GM23248 (cell line): Measurements from ENCODE around the gene AOC3. TPM values are rescaled to one million over a fixed set of nuclear protein-coding genes. Genes with fewer than 3 reads are reported as not detected.

Source experiments
- DNase-seq: peaks from one replicate; pipeline ENCODE4 v3.0.0-alpha.2; 2015
- H2AFZ ChIP-seq: fragments of 200-600 bp; sonication (generic); 2 replicates; pipeline ENCODE4 v1.6.1; 2016; ENCODE audit warnings: antibody characterized with exemption
- H3F3A ChIP-seq: fragments of 200-600 bp; sonication (generic); 2 replicates; pipeline ENCODE4 v1.6.1; 2016; ENCODE audit warnings: mild to moderate bottlenecking, antibody characterized with exemption, mixed run types; ENCODE audit not compliant: insufficient read depth
- H3K27ac ChIP-seq: fragments of 200-600 bp; sonication (generic); 2 replicates; pipeline ENCODE4 v1.5.1; 2016; ENCODE audit warnings: mild to moderate bottlenecking
- H3K27me3 ChIP-seq: fragments of 200-600 bp; sonication (generic); replicated peaks from 2 replicates; pipeline ENCODE4 v1.6.1; 2016; ENCODE audit warnings: mild to moderate bottlenecking; ENCODE audit not compliant: insufficient read depth
- H3K36me3 ChIP-seq: fragments of 200-600 bp; sonication (generic); 2 replicates; pipeline ENCODE4 v1.6.1; 2016; ENCODE audit warnings: low read depth, mild to moderate bottlenecking
- H3K4me1 ChIP-seq: fragments of 200-600 bp; sonication (generic); 2 replicates; pipeline ENCODE4 v1.6.1; 2016; ENCODE audit warnings: mild to moderate bottlenecking; ENCODE audit not compliant: insufficient read depth
- H3K4me2 ChIP-seq: fragments of 200-600 bp; sonication (generic); one replicate; pipeline ENCODE4 v1.6.1; 2016; ENCODE audit warnings: mild to moderate bottlenecking; ENCODE audit not compliant: unreplicated experiment
- H3K4me3 ChIP-seq: fragments of 200-600 bp; sonication (generic); 2 replicates; pipeline ENCODE4 v1.5.1; 2016; ENCODE audit warnings: mild to moderate bottlenecking
- H3K79me2 ChIP-seq: fragments of 200-600 bp; sonication (generic); 2 replicates; pipeline ENCODE4 v1.6.1; 2016; ENCODE audit warnings: mild to moderate bottlenecking; ENCODE audit not compliant: insufficient read depth
- H3K9ac ChIP-seq: fragments of 200-600 bp; sonication (generic); 2 replicates; pipeline ENCODE4 v1.6.1; 2016; ENCODE audit warnings: mild to moderate bottlenecking
- H3K9me2 ChIP-seq: fragments of 200-600 bp; sonication (generic); 2 replicates; pipeline ENCODE4 v1.6.1; 2016; ENCODE audit warnings: mixed run types, mild to moderate bottlenecking, moderate library complexity; ENCODE audit not compliant: insufficient read depth
- H3K9me3 ChIP-seq: fragments of 200-600 bp; sonication (generic); one replicate; pipeline ENCODE4 v1.6.1; 2017; ENCODE audit warnings: low read depth
- H4K20me1 ChIP-seq: fragments of 200-600 bp; sonication (generic); 2 replicates; pipeline ENCODE4 v1.6.0; 2016; ENCODE audit not compliant: insufficient read depth
- EZH2 ChIP-seq: fragments of 200-600 bp; sonication (generic); IDR thresholded peaks from 2 replicates; pipeline ENCODE4 v1.6.1; 2018; ENCODE audit warnings: antibody characterized with exemption, mild to moderate bottlenecking; ENCODE audit not compliant: insufficient read depth, poor library complexity, severe bottlenecking
- EZH2phosphoT487 ChIP-seq: fragments of 200-600 bp; sonication (generic); IDR thresholded peaks from 2 replicates; pipeline ENCODE4 v1.6.1; 2018; ENCODE audit warnings: antibody characterized with exemption, moderate library complexity, mild to moderate bottlenecking, low read depth; ENCODE audit not compliant: insufficient read depth
- WGBS, 2 experiments: methylation state at CpG; one replicate each; pipeline ENCODE4 v1.1.6; 2015 to 2017; ENCODE audit warnings: low lambda C conversion rate in 2 of 2, low coverage in 1 of 2; ENCODE audit errors: missing lambda C conversion rate in 2 of 2; 5-methylcytosine and 5-hydroxymethylcytosine counted together
- in situ Hi-C: fragments of 300-500 bp; cut with MboI; formaldehyde crosslinking; loops from 2 replicates; pipeline ENCODE4 v1.15.0; 2020
- microRNA-seq: library from miRNA; unstranded; fragments of <30 nt; microRNA quantifications from one replicate; pipeline ENCODE4, GENCODE V29; 2016; ENCODE audit warnings: borderline number of aligned reads
- polyA plus RNA-seq: library from polyadenylated mRNA; unstranded; fragments of >200 nt; fragmentation: Nextera tagmentation; extraction: Ambion mirVana; gene quantifications from 2 replicates; pipeline ENCODE4 v1.2.1, GENCODE V29; 2016
- small RNA-seq: library from RNA; depleted of rRNA; stranded (forward); fragments of <200 nt; gene quantifications from one replicate; pipeline ENCODE3, GENCODE V24; 2014; ENCODE audit warnings: low read depth, low replicate concordance
- total RNA-seq: library from RNA; depleted of rRNA; stranded (reverse); fragments of >200 nt; shearing (Covaris generic); gene quantifications from 2 replicates; pipeline ENCODE4 v1.2.3, GENCODE V29; 2014; rRNA removed

The AOC3 gene
- total and polyA plus RNA-seq, 2 experiments from 2014 or later = 0.05 TPM; not detected in 1

DNA sequence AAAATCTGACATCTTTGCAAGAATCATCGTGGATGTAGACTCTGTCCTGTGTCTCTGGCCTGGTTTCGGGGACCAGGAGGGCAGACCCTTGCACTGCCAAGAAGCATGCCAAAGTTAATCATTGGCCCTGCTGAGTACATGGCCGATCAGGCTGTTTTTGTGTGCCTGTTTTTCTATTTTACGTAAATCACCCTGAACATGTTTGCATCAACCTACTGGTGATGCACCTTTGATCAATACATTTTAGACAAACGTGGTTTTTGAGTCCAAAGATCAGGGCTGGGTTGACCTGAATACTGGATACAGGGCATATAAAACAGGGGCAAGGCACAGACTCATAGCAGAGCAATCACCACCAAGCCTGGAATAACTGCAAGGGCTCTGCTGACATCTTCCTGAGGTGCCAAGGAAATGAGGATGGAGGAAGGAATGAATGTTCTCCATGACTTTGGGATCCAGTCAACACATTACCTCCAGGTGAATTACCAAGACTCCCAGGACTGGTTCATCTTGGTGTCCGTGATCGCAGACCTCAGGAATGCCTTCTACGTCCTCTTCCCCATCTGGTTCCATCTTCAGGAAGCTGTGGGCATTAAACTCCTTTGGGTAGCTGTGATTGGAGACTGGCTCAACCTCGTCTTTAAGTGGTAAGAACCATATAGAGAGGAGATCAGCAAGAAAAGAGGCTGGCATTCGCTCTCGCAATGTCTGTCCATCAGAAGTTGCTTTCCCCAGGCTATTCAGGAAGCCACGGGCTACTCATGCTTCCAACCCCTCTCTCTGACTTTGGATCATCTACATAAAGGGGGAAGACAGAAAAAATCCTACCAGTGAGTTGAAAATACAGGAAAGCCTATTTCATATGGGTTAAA is 49.7 kb downstream of the AOC3 start, which contains the start of gene G6PC1:
G6PC1 (plus strand) TSS at position 340 of the 872 bp plus-strand sequence; CDS start at position 418, 78 bp downstream.
- H3K4me1 ChIP-seq = no peaks in the 10 kb centered on the region
- no peaks in the 10 kb centered on the region for H3K79me2 ChIP-seq
- H2AFZ ChIP-seq = no peak within 1 kb of the TSS
- TF ChIP-seq EZH2 (no peak), EZH2phosphoT487 (no peak)
- no peaks in the 10 kb centered on the region for H4K20me1 ChIP-seq
- 65 to 69% methylated on average over 12 of the region's 12 CpGs for WGBS, 2 experiments
- no peak within 1 kb of the TSS for H3K9ac ChIP-seq
- no peaks in the 10 kb centered on the region for H3K9me3 ChIP-seq
- H3F3A ChIP-seq = 0 out of 2 replicates have a peak, but pooled peaks cover 2% of the 10 kb centered on the region
- no peak within 1 kb of the TSS for H3K4me3 ChIP-seq
- no peaks in the 10 kb centered on the region for H3K36me3 ChIP-seq
- DNase-seq = no peak
- in situ Hi-C loops = no loop called here
- H3K9me2 ChIP-seq = no peaks in the 10 kb centered on the region
- H3K27ac ChIP-seq = no peak within 1 kb of the TSS
- H3K27me3 ChIP-seq = no peaks in the 10 kb centered on the region; the same call in 1 of the 2 replicates
- H3K4me2 ChIP-seq = no peak within 1 kb of the TSS

DNA sequence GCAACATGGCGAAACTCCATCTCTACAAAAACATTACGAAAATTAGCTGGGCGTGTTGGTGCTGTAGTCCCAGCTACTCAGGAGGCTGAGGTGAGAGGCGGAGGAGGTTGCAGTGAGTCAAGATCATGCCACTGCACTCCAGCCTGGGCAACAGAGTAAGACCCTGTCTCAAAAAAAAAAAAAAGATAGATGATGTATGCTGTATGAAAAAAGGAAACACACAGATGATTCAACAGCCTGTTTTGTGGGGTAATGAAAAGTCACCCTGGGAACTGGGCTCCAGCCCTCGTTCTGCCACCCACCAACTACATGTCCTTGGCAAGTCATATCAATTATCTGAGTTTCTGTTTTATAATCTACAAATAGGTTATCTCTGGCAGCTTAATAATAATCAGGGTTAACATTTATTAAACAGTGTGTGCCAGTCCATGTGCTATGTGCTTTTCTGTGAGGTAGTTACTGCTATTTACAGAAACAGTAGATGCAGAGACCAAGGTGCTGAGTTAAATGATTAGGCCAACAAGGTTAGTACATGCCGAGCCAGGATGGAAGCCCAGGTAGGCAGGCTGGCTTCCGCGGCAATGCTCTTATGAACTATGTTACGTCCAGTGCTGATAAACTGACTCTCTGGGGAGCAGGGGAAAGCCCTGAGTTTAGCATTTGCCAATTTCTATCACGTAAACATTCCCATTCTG is 50.7 kb downstream of the AOC3 start:
- in situ Hi-C loops = no loop called here
- H3K4me1 ChIP-seq = no peaks in the 10 kb centered on the region
- 79% methylated on average over 10 of the region's 10 CpGs for WGBS, 2 experiments
- H3K9me2 ChIP-seq = no peaks in the 10 kb centered on the region
- no peak overlapping the region for H3K27ac ChIP-seq
- H3K4me2 ChIP-seq = no peak overlapping the region
- no peaks in the 10 kb centered on the region for H3K36me3 ChIP-seq
- no peaks in the 10 kb centered on the region for H3K79me2 ChIP-seq
- no peak overlapping the region for H3K4me3 ChIP-seq
- no peaks in the 10 kb centered on the region for H3K9me3 ChIP-seq
- H2AFZ ChIP-seq = no peak overlapping the region
- TF ChIP-seq EZH2 = no peak
- TF ChIP-seq EZH2phosphoT487 = no peak
- no peak for DNase-seq
- no peak overlapping the region for H3K9ac ChIP-seq
- H4K20me1 ChIP-seq = no peaks in the 10 kb centered on the region
- H3F3A ChIP-seq = no peaks in the 10 kb centered on the region
- H3K27me3 ChIP-seq = peaks cover 6% of the 10 kb centered on the region

- WGBS, 2 experiments = 54 to 65% methylated on average over 6 of the region's 6 CpGs
- no peak overlapping the region for H2AFZ ChIP-seq
- no peaks in the 10 kb centered on the region for H3K9me2 ChIP-seq
- in situ Hi-C loops = no loop called here
- no peak for TF ChIP-seq EZH2phosphoT487
- no peak for TF ChIP-seq EZH2
- no peaks in the 10 kb centered on the region for H3K9me3 ChIP-seq
- no peak for DNase-seq
- H3K9ac ChIP-seq = no peak overlapping the region
- H3K4me3 ChIP-seq = no peak overlapping the region
- H3K27ac ChIP-seq = no peak overlapping the region
- no peak overlapping the region for H3K4me2 ChIP-seq
- no peaks in the 10 kb centered on the region for H4K20me1 ChIP-seq
- no peaks in the 10 kb centered on the region for H3K79me2 ChIP-seq
- no peaks in the 10 kb centered on the region for H3K36me3 ChIP-seq
- no peaks in the 10 kb centered on the region for H3F3A ChIP-seq
- H3K27me3 ChIP-seq = peaks cover 10% of the 10 kb centered on the region
- H3K4me1 ChIP-seq = no peaks in the 10 kb centered on the region
Measured at GRCh38 chr17:42904110-42904469, 53.1 kb downstream of the AOC3 start.

GRCh38 chr17:42906772-42907446 is 55.9 kb downstream of the AOC3 start:
- Histone ChIP-seq H4K20me1 (no peaks in the 10 kb centered on the region), H3K9me3 (no peaks in the 10 kb centered on the region), H3K4me3 (no peak overlapping the region), H3K36me3 (no peaks in the 10 kb centered on the region), H3K4me2 (no peak overlapping the region), H2AFZ (no peak overlapping the region), H3K27me3 (peaks cover 24% of the 10 kb centered on the region), H3K4me1 (no peaks in the 10 kb centered on the region), H3K79me2 (no peaks in the 10 kb centered on the region), H3K27ac (no peak overlapping the region), H3K9ac (no peak overlapping the region), H3K9me2 (no peaks in the 10 kb centered on the region), H3F3A (no peaks in the 10 kb centered on the region)
- DNase-seq = no peak
- 67% methylated on average over 8 of the region's 8 CpGs for WGBS, 2 experiments
- TF ChIP-seq EZH2phosphoT487 (no peak), EZH2 (no peak)
- in situ Hi-C loops = no loop called here

Small RNAs within 50 kb of the gene (microRNA-seq; reads per million reads assigned to microRNA genes)
- not detected for gene MIR6781

Small RNAs within 50 kb of the gene (small RNA-seq; reads per million reads assigned to genes)
- gene MIR6781 (not detected), gene RNU6-287P (not detected)

Other genes starting within 250 kb of the AOC3 start
- gene RETREG3, start 241.8 kb upstream of the AOC3 start, total RNA-seq = 54.8 and 66.7 TPM in 2 replicates
- gene RETREG3, start 241.8 kb upstream of the AOC3 start, polyA plus RNA-seq = 36.3 and 38.0 TPM in 2 replicates
- 42.5 and 53.0 TPM in 2 replicates for gene TUBG1, start 241.5 kb upstream of the AOC3 start, total RNA-seq
- 91.4 and 95.3 TPM in 2 replicates for gene TUBG1, start 241.5 kb upstream of the AOC3 start, polyA plus RNA-seq
- gene TUBG2, start 191.9 kb upstream of the AOC3 start, total RNA-seq = 12.1 and 14.4 TPM in 2 replicates
- gene TUBG2, start 191.9 kb upstream of the AOC3 start, polyA plus RNA-seq = 29.8 and 30.9 TPM in 2 replicates
- gene PLEKHH3, start 174.2 kb upstream of the AOC3 start, total RNA-seq = 19.0 and 32.2 TPM in 2 replicates
- 6.4 and 7.5 TPM in 2 replicates for gene PLEKHH3, start 174.2 kb upstream of the AOC3 start, polyA plus RNA-seq
- gene CCR10, start 169.4 kb upstream of the AOC3 start, total RNA-seq = 1.1 and 3.5 TPM in 2 replicates
- 1.6 and 2.5 TPM in 2 replicates for gene CCR10, start 169.4 kb upstream of the AOC3 start, polyA plus RNA-seq
- 23.3 and 24.5 TPM in 2 replicates for gene CNTNAP1, start 168.7 kb upstream of the AOC3 start, total RNA-seq
- 3.2 and 3.6 TPM in 2 replicates for gene CNTNAP1, start 168.7 kb upstream of the AOC3 start, polyA plus RNA-seq
- gene EZH1, start 106.2 kb upstream of the AOC3 start, total RNA-seq = 22.4 and 22.5 TPM in 2 replicates
- gene EZH1, start 106.2 kb upstream of the AOC3 start, polyA plus RNA-seq = 19.9 and 22.8 TPM in 2 replicates
- 3.7 TPM in 1 of 2 replicates, not detected in the other for gene RAMP2, start 90.0 kb upstream of the AOC3 start, total RNA-seq
- 2.3 and 2.4 TPM in 2 replicates for gene RAMP2, start 90.0 kb upstream of the AOC3 start, polyA plus RNA-seq
- 93.0 and 96.0 TPM in 2 replicates for gene VPS25, start 77.8 kb upstream of the AOC3 start, total RNA-seq
- 103 TPM in 2 replicates for gene VPS25, start 77.8 kb upstream of the AOC3 start, polyA plus RNA-seq
- 3.0 and 3.4 TPM in 2 replicates for gene WNK4, start 70.6 kb upstream of the AOC3 start, total RNA-seq
- 11.4 and 12.6 TPM in 2 replicates for gene WNK4, start 70.6 kb upstream of the AOC3 start, polyA plus RNA-seq
- gene COA3, start 52.5 kb upstream of the AOC3 start, total RNA-seq = 39.1 and 48.0 TPM in 2 replicates
- 125 TPM in 2 replicates for gene COA3, start 52.5 kb upstream of the AOC3 start, polyA plus RNA-seq
- gene CNTD1, start 52.3 kb upstream of the AOC3 start, total RNA-seq = not detected in 2 replicates
- 0.14 and 0.71 TPM in 2 replicates for gene CNTD1, start 52.3 kb upstream of the AOC3 start, polyA plus RNA-seq
- 134 and 191 TPM in 2 replicates for gene BECN1, start 26.9 kb upstream of the AOC3 start, total RNA-seq
- 105 and 117 TPM in 2 replicates for gene BECN1, start 26.9 kb upstream of the AOC3 start, polyA plus RNA-seq
- gene PSME3, start 17.8 kb upstream of the AOC3 start, total RNA-seq = 88.1 and 104 TPM in 2 replicates
- gene PSME3, start 17.8 kb upstream of the AOC3 start, polyA plus RNA-seq = 170 and 176 TPM in 2 replicates
- gene AOC2, start 6.6 kb upstream of the AOC3 start, total RNA-seq = 0.13 and 0.22 TPM in 2 replicates
- 0.09 and 0.14 TPM in 2 replicates for gene AOC2, start 6.6 kb upstream of the AOC3 start, polyA plus RNA-seq
- gene G6PC1, start 49.6 kb downstream of the AOC3 start, total RNA-seq = not detected in 2 replicates
- not detected in 2 replicates for gene G6PC1, start 49.6 kb downstream of the AOC3 start, polyA plus RNA-seq
- gene AARSD1, start 113.3 kb downstream of the AOC3 start, total RNA-seq = 18.1 and 24.9 TPM in 2 replicates
- gene AARSD1, start 113.3 kb downstream of the AOC3 start, polyA plus RNA-seq = 37.5 and 46.1 TPM in 2 replicates
- gene PTGES3L, start 128.9 kb downstream of the AOC3 start, total RNA-seq = not detected in 2 replicates
- 0.62 and 0.90 TPM in 2 replicates for gene PTGES3L, start 128.9 kb downstream of the AOC3 start, polyA plus RNA-seq
- gene RUNDC1, start 129.4 kb downstream of the AOC3 start, total RNA-seq = 6.4 and 8.0 TPM in 2 replicates
- 7.6 and 9.3 TPM in 2 replicates for gene RUNDC1, start 129.4 kb downstream of the AOC3 start, polyA plus RNA-seq
- gene RPL27, start 147.2 kb downstream of the AOC3 start, total RNA-seq = 928 and 1,286 TPM in 2 replicates
- 1,038 and 1,095 TPM in 2 replicates for gene RPL27, start 147.2 kb downstream of the AOC3 start, polyA plus RNA-seq
- gene IFI35, start 155.6 kb downstream of the AOC3 start, total RNA-seq = 21.8 and 27.7 TPM in 2 replicates
- gene IFI35, start 155.6 kb downstream of the AOC3 start, polyA plus RNA-seq = 23.3 and 27.6 TPM in 2 replicates
- gene VAT1, start 171.2 kb downstream of the AOC3 start, total RNA-seq = 215 and 238 TPM in 2 replicates
- 223 and 243 TPM in 2 replicates for gene VAT1, start 171.2 kb downstream of the AOC3 start, polyA plus RNA-seq
- gene RND2, start 174.0 kb downstream of the AOC3 start, total RNA-seq = 0.11 TPM in 1 of 2 replicates, not detected in the other
- 0.18 and 0.30 TPM in 2 replicates for gene RND2, start 174.0 kb downstream of the AOC3 start, polyA plus RNA-seq